Measurements from ENCODE around the gene DAB2.

The DAB2 gene

DNA sequence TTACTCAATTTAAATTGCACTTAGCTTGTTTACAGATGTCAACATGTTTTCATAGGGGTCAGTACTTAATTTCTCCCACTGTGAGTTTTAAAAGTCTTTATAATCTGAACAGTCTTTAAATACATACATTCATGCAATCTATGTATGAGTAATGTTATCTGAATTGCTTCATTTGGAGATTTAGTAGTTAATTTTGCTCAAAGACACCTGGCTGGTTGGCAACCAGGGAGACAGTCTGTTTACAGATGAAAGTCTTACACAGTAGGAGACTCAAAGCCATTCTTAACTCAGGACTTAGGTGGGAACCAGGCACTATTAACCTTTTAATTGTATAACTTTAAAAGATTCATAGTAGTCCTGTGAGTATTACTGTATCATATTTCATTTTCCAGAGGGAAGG is 29.3 kb downstream of the DAB2 start:
- no peak overlapping the region for H3K4me3 ChIP-seq (ENCODE audit: low read length)
- no peaks in the 10 kb centered on the region for H3K36me3 ChIP-seq (ENCODE audit: control insufficient read depth, insufficient read depth, low read length)
- no peaks in the 10 kb centered on the region for H3K27me3 ChIP-seq (ENCODE audit: control insufficient read depth, insufficient read depth, low read length)
- H3K9me3 ChIP-seq (ENCODE audit: control insufficient read depth, low read length): no peaks in the 10 kb centered on the region
- H3K9ac ChIP-seq (ENCODE audit: low read length): no peak overlapping the region
- H3K4me1 ChIP-seq (ENCODE audit: control insufficient read depth, insufficient read depth, low read length): no peaks in the 10 kb centered on the region

DNA sequence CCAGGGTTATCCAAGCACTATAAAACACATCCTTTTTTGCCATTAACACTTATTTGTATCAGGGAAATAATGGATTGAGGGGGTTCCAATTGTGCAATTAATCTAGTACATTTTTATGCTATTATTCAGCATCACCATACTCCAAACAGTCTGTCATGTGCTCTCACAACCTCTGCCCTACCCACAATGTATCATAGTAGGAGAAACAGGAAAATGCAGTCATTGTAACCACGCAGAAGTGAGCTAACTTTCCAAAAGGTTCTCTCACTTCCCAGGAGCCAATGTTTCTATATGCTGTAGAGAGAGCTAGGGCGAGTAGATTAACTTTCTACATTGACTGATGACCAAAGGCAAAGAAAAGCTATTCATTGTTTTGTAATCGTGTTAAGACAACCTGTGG is 29.8 kb downstream of the DAB2 start:
- no peak overlapping the region for H3K9ac ChIP-seq (ENCODE audit: low read length)
- H3K4me1 ChIP-seq (ENCODE audit: control insufficient read depth, insufficient read depth, low read length): no peaks in the 10 kb centered on the region
- no peaks in the 10 kb centered on the region for H3K9me3 ChIP-seq (ENCODE audit: control insufficient read depth, low read length)
- H3K36me3 ChIP-seq (ENCODE audit: control insufficient read depth, insufficient read depth, low read length): no peaks in the 10 kb centered on the region
- H3K27me3 ChIP-seq (ENCODE audit: control insufficient read depth, insufficient read depth, low read length): no peaks in the 10 kb centered on the region
- H3K4me3 ChIP-seq (ENCODE audit: low read length): no peak overlapping the region

DNA sequence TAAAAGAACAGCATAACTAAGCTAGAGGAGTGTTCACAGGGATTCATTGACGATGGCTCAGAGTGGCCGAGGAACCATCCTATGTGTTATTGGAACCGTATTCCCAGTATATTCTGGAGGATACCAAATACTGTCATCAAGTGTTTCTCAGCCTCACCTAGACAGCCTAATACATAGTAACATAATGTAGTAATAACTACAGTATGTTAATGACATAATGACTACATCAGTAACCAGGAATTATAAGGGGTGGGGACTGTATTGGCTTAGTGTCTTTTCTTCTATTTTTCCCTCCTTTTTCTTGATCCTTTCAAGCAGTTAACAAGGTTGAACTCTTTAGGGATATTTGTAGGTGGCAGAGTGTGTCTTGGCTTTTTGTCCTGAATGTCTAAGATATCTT is 33.8 kb downstream of the DAB2 start:
- Histone ChIP-seq H3K4me1 (ENCODE audit: control insufficient read depth, insufficient read depth, low read length) (no peaks in the 10 kb centered on the region), H3K36me3 (ENCODE audit: control insufficient read depth, insufficient read depth, low read length) (no peaks in the 10 kb centered on the region)

DNA sequence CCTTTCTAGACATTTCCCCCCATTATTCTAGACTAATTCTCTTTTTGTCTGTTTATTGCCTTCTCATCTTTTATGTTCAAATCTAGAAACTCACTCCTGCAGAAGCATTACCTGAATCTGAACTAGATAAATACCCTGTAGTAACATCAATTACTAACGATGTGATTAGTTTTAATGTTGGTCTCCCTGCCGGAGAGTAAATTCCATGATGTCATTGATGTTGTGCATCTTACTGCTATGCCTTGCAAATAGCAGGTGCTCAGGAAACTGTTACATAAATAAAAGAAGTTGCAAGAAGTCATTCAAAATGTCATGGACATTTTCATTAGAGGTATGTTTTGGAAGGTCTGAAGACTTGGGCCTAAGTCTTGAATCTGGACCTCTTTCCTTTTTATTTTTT is 37.5 kb downstream of the DAB2 start:
- no peaks in the 10 kb centered on the region for H3K9me3 ChIP-seq (ENCODE audit: control insufficient read depth, low read length)
- no peak overlapping the region for H3K4me3 ChIP-seq (ENCODE audit: low read length)
- no peaks in the 10 kb centered on the region for H3K4me1 ChIP-seq (ENCODE audit: control insufficient read depth, insufficient read depth, low read length)
- no peaks in the 10 kb centered on the region for H3K36me3 ChIP-seq (ENCODE audit: control insufficient read depth, insufficient read depth, low read length)
- H3K9ac ChIP-seq (ENCODE audit: low read length): no peak overlapping the region
- H3K27me3 ChIP-seq (ENCODE audit: control insufficient read depth, insufficient read depth, low read length): no peaks in the 10 kb centered on the region

More for the DNA sequence above, 33.8 kb downstream of the DAB2 start:
- Histone ChIP-seq H3K4me3 (ENCODE audit: low read length) (no peak overlapping the region), H3K9ac (ENCODE audit: low read length) (no peak overlapping the region), H3K9me3 (ENCODE audit: control insufficient read depth, low read length) (no peaks in the 10 kb centered on the region), H3K27me3 (ENCODE audit: control insufficient read depth, insufficient read depth, low read length) (no peaks in the 10 kb centered on the region)

DNA sequence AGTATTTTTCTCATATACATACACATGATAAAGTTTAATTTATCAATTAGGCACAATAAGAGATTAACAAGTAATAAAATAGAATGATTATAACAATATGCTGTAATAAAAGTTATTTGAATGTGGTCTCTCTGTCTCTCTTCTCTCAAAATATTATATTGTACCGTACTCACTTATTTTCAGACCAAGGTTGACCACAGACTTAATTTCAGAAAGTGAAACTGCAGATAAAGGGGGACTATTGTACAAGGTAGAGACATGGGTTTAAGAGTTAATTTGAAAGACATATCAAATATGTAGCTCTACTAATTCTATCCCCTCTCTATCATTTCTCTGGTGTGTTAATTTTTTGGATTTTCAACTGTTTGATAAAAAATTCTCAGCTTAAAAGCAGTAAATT is 40.5 kb downstream of the DAB2 start:
- Histone ChIP-seq H3K9ac (ENCODE audit: low read length) (no peak overlapping the region), H3K4me1 (ENCODE audit: control insufficient read depth, insufficient read depth, low read length) (no peaks in the 10 kb centered on the region), H3K36me3 (ENCODE audit: control insufficient read depth, insufficient read depth, low read length) (no peaks in the 10 kb centered on the region), H3K27me3 (ENCODE audit: control insufficient read depth, insufficient read depth, low read length) (no peaks in the 10 kb centered on the region), H3K4me3 (ENCODE audit: low read length) (no peak overlapping the region), H3K9me3 (ENCODE audit: control insufficient read depth, low read length) (no peaks in the 10 kb centered on the region)

DNA sequence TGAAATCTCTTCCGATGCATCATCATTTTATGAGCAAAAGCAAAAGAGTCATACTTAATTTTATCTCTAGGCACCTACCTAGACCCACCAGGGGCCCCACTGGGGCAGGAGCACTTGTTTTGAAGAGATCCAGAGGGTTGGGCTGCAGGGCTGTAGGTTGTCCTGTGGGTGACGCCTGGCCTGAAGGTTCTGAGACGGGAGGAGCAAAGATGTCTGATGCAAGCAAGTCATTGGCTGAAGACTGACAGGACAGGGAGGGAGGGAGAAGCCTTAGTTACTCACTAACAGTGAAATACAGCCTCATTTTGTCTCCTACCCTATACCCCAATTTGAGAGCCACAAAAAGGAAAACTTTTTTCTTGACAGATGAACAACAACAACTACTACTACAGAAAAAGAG is 43.4 kb downstream of the DAB2 start:
- H3K36me3 ChIP-seq (ENCODE audit: control insufficient read depth, insufficient read depth, low read length): no peaks in the 10 kb centered on the region
- no peak overlapping the region for H3K4me3 ChIP-seq (ENCODE audit: low read length)
- H3K9me3 ChIP-seq (ENCODE audit: control insufficient read depth, low read length): no peaks in the 10 kb centered on the region
- no peak overlapping the region for H3K9ac ChIP-seq (ENCODE audit: low read length)
- H3K4me1 ChIP-seq (ENCODE audit: control insufficient read depth, insufficient read depth, low read length): no peaks in the 10 kb centered on the region
- H3K27me3 ChIP-seq (ENCODE audit: control insufficient read depth, insufficient read depth, low read length): no peaks in the 10 kb centered on the region

DNA sequence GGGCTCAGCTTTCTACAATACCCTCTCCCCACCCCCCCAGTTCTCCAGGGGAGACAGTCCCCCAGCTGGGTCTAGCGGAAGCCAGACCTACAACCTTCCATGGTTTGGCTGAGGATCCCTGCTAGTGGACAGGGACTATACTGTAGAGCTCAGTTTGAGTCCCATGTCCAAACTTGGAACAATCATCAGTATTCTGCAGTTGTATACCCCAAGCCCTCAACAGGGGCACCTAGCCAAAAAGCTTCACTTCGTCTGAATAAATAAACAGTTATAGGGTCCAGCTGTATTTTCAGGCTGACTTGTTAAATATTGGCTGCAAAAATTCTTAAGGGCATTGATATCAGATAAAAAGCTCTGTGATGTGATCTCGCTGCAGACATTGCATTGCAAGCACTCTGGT is 45.1 kb downstream of the DAB2 start:
- Histone ChIP-seq H3K9ac (ENCODE audit: low read length) (no peak overlapping the region), H3K4me1 (ENCODE audit: control insufficient read depth, insufficient read depth, low read length) (no peaks in the 10 kb centered on the region), H3K9me3 (ENCODE audit: control insufficient read depth, low read length) (no peaks in the 10 kb centered on the region), H3K27me3 (ENCODE audit: control insufficient read depth, insufficient read depth, low read length) (no peaks in the 10 kb centered on the region), H3K4me3 (ENCODE audit: low read length) (no peak overlapping the region), H3K36me3 (ENCODE audit: control insufficient read depth, insufficient read depth, low read length) (no peaks in the 10 kb centered on the region)

DNA sequence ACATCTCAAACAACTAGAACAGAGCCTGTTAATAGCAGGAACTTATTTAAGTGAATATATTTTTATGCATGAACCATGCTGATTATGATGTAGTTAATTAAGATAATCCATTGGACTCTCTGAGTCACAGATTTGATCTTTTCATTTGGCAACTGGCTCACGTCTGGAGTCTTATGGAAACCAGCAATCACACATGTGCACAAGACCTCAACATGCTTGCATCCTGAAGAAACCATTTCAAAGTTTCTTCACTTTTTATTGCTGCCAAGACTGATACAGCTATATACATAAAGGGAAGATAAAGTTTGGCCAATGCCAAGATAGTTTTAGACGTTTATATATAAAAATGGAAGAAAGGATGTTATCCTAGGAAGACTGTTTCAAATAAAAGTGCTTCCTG is 47.2 kb downstream of the DAB2 start:
- Histone ChIP-seq H3K9me3 (ENCODE audit: control insufficient read depth, low read length) (no peaks in the 10 kb centered on the region), H3K36me3 (ENCODE audit: control insufficient read depth, insufficient read depth, low read length) (no peaks in the 10 kb centered on the region), H3K9ac (ENCODE audit: low read length) (no peak overlapping the region), H3K4me3 (ENCODE audit: low read length) (no peak overlapping the region), H3K27me3 (ENCODE audit: control insufficient read depth, insufficient read depth, low read length) (no peaks in the 10 kb centered on the region), H3K4me1 (ENCODE audit: control insufficient read depth, insufficient read depth, low read length) (no peaks in the 10 kb centered on the region)

DNA sequence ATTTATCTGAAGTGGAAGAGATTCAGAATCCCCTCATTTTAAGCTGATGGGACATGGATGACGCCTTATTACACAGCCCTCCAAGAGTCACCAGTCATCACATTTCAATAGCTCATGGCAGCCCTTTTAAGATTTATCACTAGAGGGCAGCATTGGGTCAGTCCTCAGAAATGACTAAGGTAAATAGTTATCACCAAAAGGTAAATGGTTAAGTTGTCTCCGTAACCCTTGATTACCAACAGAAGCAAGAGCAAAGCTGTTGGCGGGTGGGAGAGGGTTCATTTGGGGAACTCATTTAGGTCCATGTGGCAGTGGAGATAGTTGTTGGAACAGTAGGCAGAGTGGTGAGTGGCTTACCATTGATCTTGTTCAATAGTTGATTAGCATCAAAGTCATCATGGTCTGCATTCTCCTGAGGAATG is 48.5 kb downstream of the DAB2 start:
- H3K36me3 ChIP-seq (ENCODE audit: control insufficient read depth, insufficient read depth, low read length): no peaks in the 10 kb centered on the region
- H3K4me1 ChIP-seq (ENCODE audit: control insufficient read depth, insufficient read depth, low read length): no peaks in the 10 kb centered on the region
- H3K4me3 ChIP-seq (ENCODE audit: low read length): no peak overlapping the region
- no peaks in the 10 kb centered on the region for H3K9me3 ChIP-seq (ENCODE audit: control insufficient read depth, low read length)
- no peak overlapping the region for H3K9ac ChIP-seq (ENCODE audit: low read length)
- H3K27me3 ChIP-seq (ENCODE audit: control insufficient read depth, insufficient read depth, low read length): no peaks in the 10 kb centered on the region

DNA sequence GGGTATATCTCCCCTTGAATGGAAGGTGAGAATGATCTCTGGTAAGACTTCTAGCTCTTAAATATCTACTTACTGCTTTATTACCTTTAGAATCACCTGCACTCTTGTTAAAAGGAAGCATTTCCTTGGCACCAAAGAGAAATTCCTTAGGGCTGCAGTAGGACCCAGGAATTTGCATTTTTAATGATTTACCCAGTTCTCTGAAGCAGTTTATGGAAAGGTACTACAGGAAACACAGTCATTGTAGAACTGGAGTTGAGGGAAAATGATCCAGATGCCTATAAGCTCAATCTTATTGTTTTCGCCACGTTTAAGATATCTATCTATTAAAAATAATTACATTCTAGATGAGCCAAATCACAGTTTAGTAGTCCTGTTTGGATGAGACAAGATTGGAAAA is 51.0 kb downstream of the DAB2 start:
- Histone ChIP-seq H3K9ac (ENCODE audit: low read length) (no peak overlapping the region), H3K9me3 (ENCODE audit: control insufficient read depth, low read length) (no peaks in the 10 kb centered on the region), H3K4me3 (ENCODE audit: low read length) (no peak overlapping the region), H3K27me3 (ENCODE audit: control insufficient read depth, insufficient read depth, low read length) (no peaks in the 10 kb centered on the region), H3K36me3 (ENCODE audit: control insufficient read depth, insufficient read depth, low read length) (no peaks in the 10 kb centered on the region), H3K4me1 (ENCODE audit: control insufficient read depth, insufficient read depth, low read length) (peaks cover 6% of the 10 kb centered on the region)

DNA sequence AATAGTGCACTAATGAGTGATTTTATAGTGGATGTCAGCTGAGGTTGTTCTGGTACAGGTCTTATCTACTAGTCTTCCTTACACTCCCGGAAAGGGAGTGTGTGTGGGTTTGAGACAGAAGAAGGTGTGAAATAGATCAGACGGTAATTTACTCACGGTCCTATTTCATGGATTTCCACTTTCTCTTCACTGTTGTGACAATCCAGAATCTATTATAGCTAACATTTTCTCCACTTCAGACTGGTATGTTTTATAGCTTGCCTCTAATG is 53.5 kb downstream of the DAB2 start:
- no peaks in the 10 kb centered on the region for H3K27me3 ChIP-seq (ENCODE audit: control insufficient read depth, insufficient read depth, low read length)
- H3K4me1 ChIP-seq (ENCODE audit: control insufficient read depth, insufficient read depth, low read length): peaks cover 6% of the 10 kb centered on the region
- H3K36me3 ChIP-seq (ENCODE audit: control insufficient read depth, insufficient read depth, low read length): no peaks in the 10 kb centered on the region
- H3K9ac ChIP-seq (ENCODE audit: low read length): no peak overlapping the region
- H3K9me3 ChIP-seq (ENCODE audit: control insufficient read depth, low read length): no peaks in the 10 kb centered on the region
- H3K4me3 ChIP-seq (ENCODE audit: low read length): no peak overlapping the region

DNA sequence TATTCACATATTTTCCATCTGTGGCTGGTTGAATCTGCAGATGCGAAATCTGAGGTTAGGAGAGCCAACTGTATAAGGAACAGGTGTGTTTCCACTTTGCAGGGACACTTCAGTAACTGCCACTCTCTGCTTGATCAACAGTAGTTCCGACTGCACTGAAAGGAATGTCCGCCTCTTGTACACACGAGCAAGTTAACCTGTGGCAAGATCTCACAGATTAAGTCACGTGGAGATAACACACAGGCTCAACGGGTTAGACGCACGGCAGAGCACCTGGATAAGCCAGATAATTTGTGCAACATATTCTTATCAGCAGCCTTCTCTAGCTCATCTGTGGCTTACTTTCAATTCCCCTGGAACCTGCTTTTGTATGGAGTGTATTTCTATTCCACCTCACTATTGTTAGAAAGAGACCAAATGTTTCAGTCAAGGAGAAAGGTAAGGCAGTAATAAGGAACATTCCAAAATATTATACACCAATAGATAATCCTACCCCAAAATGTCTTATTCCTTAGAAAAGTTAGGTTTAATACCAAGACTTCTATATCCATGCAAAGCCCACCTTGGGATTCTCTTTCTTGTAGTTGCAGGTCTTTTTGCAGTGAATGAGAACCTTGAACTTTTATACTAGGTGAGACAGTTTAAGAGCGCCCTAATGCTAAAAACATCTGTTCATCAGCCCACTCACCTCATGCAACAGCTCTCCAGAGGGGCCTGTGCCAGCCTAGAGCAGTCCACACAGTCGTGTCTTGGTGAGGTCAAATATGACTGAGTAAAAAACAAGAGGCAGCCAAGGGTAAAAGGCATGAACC is 54.0 kb downstream of the DAB2 start:
- H3K9me3 ChIP-seq (ENCODE audit: control insufficient read depth, low read length): no peaks in the 10 kb centered on the region
- no peaks in the 10 kb centered on the region for H3K27me3 ChIP-seq (ENCODE audit: control insufficient read depth, insufficient read depth, low read length)
- no peak overlapping the region for H3K4me3 ChIP-seq (ENCODE audit: low read length)
- H3K4me1 ChIP-seq (ENCODE audit: control insufficient read depth, insufficient read depth, low read length): peaks cover 6% of the 10 kb centered on the region
- H3K36me3 ChIP-seq (ENCODE audit: control insufficient read depth, insufficient read depth, low read length): no peaks in the 10 kb centered on the region
- no peak overlapping the region for H3K9ac ChIP-seq (ENCODE audit: low read length)
